ENCODE results near the gene KCNK1.

Gene KCNK1

GRCh38 chr1:233613252-233614172 lies at the start of gene KCNK1:
TSS of gene KCNK1 (plus strand) at chr1:233614106. CDS start at chr1:233614172, 66 bp downstream.
- DNase-seq = no peak

DNA sequence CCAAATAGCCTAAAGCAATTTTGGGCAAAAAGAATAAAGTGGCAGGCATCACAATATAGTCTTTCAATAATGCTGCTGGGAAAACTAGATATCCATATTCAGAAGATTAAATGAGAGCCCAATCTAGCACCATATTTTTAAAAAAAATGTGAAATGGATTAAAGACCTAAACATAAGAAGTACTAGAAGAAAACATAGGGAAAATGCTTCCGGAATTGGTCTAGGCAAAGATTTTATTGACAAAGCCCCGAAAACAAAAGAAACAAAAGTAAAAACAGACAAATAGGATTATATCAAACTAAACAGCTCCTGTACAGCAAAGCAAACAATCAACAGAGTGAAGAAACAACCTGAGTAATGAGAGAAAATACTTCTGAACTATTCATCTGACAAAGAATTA lies 48.6 kb upstream of the KCNK1 start:
- no peak for DNase-seq

GRCh38 chr1:233566886-233567285 lies 47.0 kb upstream of the KCNK1 start:
- no peak for DNase-seq

- DNase-seq = no peak
Observed at GRCh38 chr1:233569636-233570035, 44.3 kb upstream of the KCNK1 start.

DNA sequence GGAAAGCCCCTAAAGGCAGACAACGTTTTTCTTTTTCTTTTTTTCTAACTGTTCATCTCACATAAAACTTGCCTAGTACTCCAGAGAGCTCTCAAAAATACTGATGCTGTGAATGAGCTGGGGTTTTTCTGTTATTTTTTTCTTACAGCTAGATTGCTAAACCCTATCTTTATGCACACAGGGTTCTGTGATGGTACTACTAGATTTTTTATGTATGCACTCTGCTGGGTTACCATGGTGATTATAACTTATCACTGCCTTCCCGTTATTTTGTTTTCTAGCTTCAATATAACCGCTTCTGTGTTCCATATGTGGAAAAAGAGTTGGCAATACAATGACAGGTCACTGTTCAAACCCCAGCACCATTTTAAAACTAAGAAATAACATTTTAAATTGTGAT lies 43.7 kb upstream of the KCNK1 start:
- DNase-seq = no peak

DNA sequence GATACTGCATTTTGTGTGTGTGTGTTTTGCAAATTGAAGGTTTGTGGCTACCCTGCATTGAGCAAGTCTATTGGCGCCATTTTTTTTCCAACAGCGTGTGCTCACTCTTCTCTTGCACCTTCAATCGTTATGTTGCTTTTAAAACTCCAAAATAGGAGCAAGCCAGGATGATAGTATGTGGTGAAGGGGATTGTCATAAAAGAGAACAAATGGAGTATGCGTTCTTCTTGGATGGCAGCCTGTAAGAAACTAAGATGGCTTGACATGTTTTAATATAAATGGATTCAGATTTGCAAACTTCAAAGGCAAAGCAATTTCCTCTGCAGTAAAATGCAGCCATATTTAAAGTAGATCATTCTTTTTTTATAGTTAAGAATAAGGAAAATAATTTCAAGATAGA lies 43.2 kb upstream of the KCNK1 start:
- DNase-seq = no peak

DNA sequence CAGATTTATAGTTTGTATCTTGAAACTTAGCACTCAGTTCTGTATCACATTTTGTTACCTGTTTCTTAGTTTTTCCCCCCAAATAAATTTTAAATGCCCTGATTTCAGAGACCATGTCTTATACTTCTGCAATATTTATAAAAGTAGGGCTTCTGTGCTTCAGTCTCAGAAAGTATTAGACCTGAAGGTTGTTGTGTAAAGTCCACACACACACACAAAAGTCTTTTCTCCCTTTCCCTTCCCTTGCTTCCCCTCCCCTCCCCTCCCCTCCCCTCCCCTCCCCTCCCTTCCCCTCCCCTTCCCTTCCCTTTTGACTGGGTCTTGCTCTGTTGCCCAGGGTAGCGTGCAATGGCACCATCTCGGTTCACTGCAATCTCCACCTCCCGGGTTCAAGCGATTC lies 41.0 kb upstream of the KCNK1 start:
- DNase-seq = no peak

GRCh38 chr1:233575450-233575849 lies 38.5 kb upstream of the KCNK1 start:
- no peak for DNase-seq

DNA sequence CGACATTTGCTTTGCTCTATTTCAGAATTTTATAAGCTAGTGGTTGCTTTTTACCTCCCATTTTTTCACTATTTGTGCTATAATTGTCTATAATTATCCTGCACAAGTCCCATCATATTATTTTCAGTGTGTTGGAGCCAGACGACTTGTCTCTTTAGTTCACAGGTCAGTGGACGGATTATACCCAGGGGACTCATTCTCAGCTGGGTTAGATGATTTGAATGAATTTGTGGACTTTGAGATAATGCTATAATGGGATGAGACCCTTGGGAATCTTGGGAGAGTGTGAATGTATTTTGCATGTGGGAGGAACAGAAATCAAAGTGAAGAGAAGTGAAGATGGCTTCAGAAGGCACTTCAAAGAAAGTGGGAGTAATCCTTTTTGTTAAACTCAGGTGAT lies 31.5 kb upstream of the KCNK1 start:
- no peak for DNase-seq

DNA sequence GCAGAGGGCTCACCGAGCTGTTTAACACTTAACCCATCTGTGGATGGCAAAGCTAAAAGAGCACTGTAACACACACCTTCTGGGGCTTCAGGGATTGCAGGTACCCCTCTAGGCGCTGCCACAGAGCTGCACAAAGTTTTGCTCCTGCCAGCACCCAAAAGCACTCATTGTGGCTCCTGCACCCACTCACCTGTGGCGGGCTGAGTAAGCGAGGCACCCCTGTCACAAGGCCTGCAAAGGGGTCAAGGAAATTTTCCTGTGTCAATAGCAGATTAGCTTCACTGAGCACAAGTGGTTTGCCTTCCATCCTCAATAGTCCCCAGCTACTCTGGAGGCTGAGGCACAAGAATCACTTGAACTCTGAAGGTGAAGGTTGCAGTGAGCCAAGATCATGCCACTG lies 29.5 kb upstream of the KCNK1 start:
- DNase-seq = no peak

DNA sequence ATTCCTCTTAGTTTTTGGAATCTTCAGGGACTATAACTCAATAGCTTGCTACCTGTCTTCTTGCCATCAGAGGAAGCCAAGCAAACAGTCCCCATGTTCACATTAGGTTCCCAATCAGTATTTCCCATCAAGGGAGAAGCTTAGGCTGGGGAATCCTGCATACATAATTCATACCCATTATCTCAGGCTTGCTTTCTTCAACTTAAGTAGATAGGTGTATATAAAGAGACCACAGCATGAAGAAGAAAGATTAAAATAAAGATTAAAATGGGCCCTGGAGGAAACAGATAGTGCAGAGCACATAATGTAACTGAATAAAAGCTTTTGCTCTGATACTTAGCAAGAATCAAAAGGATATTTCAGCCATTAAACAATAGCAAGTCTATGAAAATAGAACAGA lies 29.0 kb upstream of the KCNK1 start:
- DNase-seq = no peak

DNA sequence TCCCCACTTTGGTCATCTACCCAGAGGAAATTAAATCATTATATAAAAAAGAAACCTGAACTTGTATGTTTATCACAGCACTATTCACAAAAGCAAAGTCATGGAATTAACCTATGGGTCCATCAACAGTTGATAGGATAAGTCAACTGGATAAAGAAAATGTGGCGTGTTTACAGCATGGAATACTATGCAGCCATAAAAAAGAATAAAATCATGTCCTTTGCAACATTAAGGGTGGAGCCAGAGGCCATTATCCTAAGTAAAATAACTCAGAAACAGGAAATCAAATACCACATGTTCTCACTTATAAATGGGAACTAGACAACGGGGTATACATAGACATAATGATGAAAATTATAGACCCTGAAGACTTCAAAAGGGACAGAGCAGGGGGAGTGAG lies 27.6 kb upstream of the KCNK1 start:
- DNase-seq = no peak

DNA sequence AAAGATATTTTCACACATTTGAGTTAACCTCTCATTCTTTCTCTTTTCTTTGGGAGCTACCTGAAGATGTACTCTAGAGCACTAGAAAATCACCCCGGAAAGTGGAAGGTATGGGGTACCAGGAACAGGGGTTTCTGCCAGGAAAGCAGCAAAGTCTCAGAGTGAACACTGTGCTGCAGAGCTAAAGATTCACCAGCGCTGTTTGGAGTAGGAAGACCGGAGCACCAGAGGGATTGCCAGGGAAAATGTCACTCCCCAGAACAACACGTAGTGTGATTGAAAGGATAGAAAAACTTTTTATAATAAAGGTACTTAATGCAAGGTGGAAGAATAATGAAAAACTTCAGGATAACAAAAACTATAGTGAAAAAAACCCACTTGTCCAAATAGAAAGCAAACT lies 26.7 kb upstream of the KCNK1 start:
- DNase-seq = no peak

GRCh38 chr1:233587958-233588799 lies 25.7 kb upstream of the KCNK1 start:
- no peak for DNase-seq

- no peak for DNase-seq
Observed at GRCh38 chr1:233597489-233597901, 16.4 kb upstream of the KCNK1 start.

GRCh38 chr1:233598891-233599541 lies 14.9 kb upstream of the KCNK1 start:
- DNase-seq = no peak

GRCh38 chr1:233599542-233600073 lies 14.3 kb upstream of the KCNK1 start:
- no peak for DNase-seq

DNA sequence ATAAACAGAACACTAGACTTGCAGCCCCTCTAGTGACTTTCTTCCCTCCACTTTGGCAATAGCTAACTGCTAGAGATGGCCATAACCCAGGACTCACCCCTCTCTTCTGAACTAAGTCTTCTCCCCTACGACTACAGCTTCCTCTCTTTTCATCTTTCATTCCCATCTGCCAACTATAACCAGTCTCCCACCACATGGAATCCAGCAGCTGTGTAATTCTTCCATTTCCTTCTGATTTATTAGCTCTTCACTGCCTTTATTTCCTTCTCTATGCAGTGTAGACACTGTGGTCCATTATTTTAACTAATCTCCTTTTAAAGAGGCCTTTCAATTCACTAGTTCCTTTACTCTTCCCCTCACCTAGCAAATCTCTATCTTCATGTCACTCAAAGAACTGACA lies 13.4 kb upstream of the KCNK1 start:
- DNase-seq = no peak

- no peak for DNase-seq
Observed at GRCh38 chr1:233603478-233603877, 10.4 kb upstream of the KCNK1 start.

DNA sequence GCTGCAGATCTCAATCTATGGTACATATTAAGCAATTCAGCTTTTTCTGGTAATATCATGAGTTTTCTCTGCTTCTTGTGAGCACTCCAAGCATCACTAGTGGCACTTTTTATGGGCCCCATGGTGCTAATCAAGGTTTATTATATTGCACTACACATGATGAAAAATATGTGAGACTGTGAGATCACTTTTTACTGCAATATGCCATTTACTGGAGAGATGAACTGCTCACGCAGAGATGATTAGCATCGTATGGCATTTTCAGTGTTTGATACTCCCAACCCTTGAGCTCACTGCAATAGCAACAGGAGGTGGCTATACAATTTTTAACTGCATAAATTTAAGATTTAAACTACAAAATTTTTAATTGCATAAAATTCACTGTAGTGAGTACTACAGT lies 8.7 kb upstream of the KCNK1 start:
- no peak for DNase-seq

- DNase-seq = no peak
Observed at GRCh38 chr1:233606813-233607212, 7.1 kb upstream of the KCNK1 start.

DNA sequence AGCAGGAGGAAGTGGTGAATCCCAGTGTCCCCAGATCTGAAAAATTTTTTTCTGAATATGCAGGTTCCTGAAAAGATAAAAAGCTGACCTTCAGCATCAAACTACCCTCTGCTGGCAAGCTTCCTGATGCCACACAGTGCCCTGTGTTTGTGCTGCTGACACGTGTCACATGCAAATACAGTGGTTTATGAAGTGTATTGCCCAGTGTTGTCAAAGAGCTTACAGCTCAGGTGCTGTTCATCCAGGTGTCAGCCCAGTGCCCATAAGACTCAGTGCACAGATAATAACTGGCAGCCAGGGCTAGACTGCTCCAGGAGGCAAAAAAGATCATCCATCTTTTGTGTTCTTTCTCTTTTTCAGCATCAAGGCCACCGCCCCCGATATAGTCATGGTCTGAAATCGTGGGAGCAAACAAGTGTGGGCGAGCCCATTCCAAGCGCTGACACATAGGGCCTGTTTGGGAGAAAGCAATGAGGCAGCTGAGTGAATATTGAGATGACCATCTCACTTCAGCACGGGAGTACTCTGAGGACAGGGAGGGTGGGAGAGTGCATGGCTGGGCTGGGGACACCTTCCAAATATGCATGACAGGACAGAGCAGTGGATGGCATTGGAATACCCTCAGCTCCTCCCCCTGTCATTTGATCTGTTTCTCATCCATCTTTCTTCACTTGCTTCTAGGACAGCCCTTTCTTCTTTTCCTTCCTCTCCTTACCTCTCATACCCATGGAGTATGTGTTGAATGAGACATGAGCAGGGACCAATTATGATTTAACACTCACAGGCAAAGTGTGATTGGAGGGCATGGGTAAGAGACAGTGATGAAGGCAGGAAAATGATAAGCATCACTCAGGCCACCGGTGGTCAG lies 6.4 kb upstream of the KCNK1 start:
- no peak for DNase-seq
